Forelimb muscle (tissue), 1 donor: Measurements from ENCODE around the gene SLC35F1. TPM values are rescaled to one million over a fixed set of nuclear protein-coding genes. Genes with fewer than 3 reads are reported as not detected.
"Not testable (repeated sequence)": the region's sequence is repeated elsewhere in the genome, so short reads cannot be mapped to it uniquely, and the experiment has no call there.

Source experiments
- DNase-seq: peaks from one replicate; pipeline ENCODE4 v3.0.0-alpha.2; 2013; ENCODE audit warnings: low read depth
- polyA plus RNA-seq: library from polyadenylated mRNA; unstranded; fragments of 120-200 nt; gene quantifications from one replicate; pipeline ENCODE4 v1.2.1, GENCODE V29; 2013; ENCODE audit not compliant: insufficient read length

The SLC35F1 gene
- polyA plus RNA-seq, 1 donor = 1.5 TPM

DNA sequence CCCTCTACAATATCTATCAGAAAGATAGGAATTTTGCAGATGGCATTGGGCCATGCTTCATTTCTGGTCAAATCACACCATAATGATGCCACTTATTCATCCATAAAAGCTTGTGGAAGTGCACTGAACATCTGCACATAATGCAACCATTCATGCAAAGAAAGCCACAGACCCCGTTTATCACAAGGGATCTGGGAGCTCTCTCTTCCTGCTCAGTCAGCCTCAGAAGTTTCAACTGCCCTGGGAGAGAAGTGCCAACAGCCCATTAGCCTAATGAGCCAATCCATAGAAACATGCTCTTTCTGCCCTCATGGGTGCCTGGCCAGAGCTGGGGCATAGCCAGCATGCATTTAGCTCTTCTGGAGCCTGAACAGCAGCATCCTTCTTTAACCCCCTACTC is 85.8 kb downstream of the SLC35F1 start:
- no peak for DNase-seq

DNA sequence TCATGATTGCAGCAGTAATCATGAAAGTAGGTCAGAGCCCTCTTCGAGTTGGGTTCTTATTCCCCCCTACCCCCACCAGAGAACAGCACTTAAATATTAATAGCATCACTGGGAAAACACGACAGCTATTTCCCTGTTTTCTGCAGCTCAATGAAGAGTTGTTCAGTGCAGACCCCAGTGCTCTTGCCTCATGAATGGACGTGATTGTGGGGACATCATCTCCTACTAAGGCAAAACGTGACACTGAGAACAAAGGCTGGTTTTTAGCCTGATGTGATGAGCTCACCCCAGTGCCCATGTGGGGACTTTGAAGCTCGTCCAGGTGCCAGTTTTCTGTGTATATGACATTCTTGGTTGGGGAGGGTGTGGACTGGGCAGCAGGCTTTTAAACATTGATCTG is 105.9 kb downstream of the SLC35F1 start:
- DNase-seq = no peak

DNA sequence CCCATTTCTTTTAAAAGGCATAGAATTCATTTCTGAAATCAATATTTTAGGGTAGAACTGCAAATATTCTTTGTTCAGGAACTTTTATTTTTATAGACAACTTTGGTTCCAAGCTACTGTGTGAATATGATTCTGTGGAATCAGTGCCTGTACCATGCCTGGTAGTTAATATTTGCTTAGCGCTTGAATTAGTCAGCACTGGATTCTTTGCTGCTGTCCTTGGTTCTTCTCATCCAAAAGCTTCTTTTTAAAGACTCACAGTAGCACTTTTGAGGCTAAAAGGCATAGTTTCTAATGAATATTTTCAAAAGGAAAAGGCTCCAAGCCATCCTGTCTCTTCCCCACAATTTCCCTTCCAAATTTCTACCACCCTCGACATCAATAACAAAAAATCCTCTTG is 109.5 kb downstream of the SLC35F1 start:
- no peak for DNase-seq

DNA sequence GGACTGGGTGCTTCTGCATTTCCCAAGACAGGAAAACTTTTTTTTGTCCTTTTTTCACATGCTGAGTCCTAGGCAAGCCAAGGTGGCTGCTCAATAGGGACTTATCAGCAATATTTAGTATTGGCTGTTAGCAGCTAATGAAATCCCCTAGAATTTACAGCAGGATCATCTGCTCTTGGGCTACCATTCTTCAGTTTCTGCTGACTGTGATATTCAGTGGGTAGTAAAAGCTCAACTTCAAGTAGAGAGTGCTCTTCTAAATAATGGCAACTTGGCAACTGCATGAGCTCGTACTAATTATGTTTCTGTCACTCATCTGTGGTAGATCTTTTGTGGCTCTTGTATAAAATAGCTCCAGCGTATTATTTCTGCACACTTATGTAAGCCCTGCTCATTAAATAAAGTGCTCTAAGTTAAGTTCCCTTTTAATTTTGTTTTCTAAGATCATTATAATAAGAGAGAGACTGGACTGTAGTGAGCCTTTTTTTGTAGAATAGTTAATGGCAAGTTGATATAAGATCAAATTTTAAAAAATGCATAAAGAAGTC is 110.3 kb downstream of the SLC35F1 start:
- no peak for DNase-seq

DNA sequence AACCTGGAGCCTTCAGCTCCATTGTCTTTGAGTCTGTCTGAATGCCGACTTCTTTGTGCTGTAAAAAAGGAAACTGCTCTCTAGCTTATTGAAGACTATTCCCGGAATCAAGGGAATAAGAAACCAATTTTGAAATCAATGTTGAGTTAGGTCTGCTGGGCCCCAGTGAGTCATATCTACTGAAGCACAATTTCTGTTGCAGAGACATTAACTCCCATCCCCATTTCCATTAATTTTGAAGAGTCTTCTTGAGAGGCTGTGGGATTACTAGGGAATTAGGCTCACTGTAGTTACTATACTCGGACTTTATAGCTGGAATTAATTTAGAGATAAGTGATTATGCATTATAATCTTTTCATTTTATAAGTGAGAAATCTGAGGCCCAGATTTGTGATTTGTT is 116.7 kb downstream of the SLC35F1 start:
- DNase-seq = no peak

DNA sequence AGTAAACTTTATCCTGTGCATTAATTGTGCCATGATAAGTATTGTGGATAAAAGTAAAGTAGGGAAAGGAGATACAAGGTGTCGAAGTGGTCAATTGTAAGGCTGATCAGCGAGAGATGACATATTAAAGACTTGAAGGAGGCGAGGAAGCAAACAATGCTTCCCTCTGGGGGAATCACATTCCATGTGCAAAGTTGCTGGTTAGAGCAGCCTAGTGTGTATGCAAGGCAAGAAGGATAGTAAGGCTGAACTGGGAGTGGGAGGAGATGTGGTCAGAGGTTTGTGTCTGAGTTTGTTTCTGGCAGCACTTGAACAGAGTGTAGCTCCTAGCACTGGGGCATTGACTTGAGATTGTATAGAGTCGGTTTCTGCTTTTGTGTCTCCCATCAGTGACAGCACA is 122.9 kb downstream of the SLC35F1 start:
- DNase-seq = no peak

DNA sequence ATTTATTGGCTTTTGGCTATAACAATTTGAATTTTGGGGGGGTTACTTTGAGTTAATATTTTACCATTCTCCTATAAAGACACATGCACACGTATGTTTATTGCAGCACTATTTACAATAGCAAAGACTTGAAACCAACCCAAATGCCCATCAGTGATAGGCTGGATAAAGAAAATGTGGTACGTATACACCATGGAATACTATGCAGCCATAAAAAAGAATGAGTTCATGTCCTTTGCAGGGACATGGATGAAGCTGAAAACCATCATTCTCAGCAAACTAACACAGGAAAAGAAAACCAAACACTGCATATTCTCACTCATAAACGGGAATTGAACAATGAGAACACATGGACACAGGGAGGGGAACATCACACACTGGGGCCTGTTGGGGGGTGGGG is 130.4 kb downstream of the SLC35F1 start:
- not testable (repeated sequence) for DNase-seq

DNA sequence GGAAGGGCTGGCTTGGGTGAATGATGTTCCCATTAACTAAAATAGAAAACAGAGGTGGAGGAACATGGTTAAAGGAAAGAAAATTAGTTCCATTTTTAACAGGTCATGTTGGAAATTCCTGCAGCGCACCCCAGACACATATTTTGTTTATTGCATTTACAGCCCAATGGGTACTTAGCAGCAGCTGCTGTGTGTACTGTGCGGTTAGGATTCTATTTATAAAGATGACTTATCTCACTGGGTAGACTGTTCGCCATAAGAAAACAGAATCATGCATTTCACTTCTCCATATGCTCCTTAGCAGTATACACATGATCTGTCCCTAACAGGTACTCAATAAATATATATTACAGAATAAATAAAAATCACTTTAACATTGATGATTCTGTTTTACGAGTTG is 135.8 kb downstream of the SLC35F1 start:
- DNase-seq = no peak

DNA sequence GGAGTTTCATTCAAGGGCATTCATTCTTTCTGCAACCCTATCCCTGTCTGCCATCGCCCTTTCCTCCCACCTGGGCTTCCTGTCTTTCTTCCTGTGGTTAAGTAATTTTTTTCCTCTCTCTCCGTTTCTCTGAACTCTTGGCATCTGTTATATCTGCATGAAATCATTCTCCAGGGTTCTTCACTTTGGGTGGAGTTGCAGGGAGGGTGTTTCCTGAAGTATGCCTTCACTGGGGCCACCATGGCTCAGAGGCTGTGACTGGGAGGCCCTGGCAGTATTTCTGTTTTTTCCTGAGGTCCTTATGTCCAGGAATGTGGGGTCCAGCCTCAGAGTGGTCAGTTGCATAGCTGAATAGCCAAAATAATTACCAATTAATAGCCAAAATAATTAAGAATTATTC is 137.2 kb downstream of the SLC35F1 start:
- no peak for DNase-seq

DNA sequence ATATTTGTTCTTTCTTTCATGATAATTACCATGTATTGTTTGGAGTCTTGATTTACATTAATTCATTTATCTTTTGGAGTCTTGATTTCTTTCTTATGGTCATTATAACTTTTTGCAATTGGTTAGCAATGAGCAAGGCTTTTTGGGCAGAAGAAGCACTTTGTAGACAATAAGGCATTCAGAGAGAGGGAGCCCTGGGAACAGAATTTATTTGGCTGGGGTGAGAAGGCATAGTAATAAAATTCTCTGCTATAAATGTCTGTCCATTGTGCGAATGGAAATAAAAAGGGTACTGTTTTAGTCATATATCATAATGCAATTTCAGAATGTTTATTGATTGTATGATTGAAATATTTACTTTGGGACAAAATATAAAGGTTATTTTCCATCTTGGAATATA is 147.0 kb downstream of the SLC35F1 start:
- no peak for DNase-seq

DNA sequence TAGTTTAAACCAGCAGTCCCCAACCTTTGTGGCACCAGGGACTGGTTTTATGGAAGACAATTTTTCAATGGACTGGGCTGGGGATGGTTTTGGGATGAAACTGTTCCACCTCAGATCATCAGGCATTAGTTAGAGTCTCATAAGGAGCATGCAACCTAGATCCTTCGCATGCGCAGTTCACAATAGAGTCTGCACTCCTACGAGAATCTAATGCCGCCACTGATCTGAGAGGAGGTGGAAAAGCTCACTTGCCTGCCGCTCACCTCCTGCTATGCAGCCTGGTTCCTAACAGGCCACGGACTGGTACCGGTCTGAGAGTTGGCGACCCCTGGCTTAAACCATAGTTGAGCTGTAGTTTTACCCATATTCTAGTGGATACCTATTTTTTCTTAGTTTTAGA is 154.6 kb downstream of the SLC35F1 start:
- no peak for DNase-seq

DNA sequence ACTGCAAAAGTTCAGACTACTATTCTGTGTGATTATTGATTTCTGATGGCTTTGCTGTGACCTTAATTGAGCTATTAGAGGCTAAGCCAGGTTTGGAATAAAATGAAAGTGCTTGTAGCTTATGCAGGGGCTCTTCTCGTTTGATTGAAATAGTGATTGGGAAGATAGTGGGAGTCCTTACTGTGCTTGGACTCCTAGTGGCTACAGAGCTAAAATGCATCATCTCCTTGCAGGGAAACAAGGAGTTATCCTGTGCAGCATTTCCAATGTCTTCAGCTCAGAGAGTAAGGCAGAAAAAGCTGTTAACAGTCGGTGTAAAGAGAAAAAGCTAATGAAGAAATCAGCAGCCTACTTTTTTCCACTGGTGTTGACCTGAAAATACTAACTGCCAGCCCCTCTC is 173.5 kb downstream of the SLC35F1 start:
- no peak for DNase-seq

DNA sequence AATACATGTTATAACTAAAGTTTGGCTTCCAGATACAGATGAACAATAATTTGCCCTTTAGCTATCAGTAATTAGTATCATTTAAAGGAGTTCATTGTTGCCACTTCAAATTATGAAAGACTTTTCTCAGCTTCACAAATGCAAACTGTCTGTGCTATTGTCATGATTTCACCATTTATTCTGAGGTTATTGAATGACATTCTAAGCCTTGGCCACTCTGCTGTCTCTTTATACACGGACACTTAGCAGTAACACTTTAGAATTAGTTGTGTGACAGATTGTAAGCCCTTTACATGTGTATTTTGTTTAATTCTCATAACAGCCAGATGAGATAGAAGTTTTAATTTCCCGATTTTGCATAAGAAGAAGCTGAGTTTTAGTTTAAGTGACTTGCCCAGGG is 176.6 kb downstream of the SLC35F1 start:
- no peak for DNase-seq

DNA sequence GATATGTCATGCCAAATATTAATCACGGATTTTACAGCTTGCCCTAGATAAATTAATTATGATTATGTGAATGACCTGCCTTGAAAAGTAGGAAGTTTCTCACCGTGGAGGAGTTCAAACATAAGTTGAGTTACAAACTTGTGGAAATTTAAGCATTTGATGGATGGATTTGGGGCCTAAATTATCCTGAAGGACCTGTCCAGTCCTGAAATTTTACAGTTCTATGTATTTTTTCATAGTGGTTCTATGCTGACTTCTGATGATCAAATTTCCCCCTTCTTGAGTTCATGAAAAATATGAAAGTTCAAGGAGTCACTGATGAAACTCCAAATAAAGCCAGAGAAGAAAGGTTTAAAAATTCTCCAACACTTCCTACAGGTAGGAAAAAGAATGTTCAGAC is 178.6 kb downstream of the SLC35F1 start:
- DNase-seq = no peak

DNA sequence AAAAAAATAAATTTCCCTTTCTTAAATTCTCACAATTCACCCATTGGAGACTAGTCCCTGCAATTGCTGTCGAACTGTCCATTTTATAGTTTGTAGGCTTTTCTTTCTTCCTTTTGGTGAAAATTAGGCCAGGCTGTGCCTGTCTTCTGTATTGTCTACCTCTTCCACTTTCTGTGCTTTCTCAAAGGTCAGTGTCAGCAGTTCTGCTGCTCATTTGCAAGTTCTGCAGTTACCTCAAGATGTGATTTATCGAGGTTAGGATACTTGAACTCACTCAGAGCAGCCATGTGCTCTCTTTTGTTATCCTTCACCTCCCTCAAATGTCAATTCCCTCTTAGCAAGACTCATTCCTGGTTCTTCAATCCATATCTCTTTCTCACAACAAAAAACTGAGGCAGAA is 179.1 kb downstream of the SLC35F1 start:
- DNase-seq = no peak

DNA sequence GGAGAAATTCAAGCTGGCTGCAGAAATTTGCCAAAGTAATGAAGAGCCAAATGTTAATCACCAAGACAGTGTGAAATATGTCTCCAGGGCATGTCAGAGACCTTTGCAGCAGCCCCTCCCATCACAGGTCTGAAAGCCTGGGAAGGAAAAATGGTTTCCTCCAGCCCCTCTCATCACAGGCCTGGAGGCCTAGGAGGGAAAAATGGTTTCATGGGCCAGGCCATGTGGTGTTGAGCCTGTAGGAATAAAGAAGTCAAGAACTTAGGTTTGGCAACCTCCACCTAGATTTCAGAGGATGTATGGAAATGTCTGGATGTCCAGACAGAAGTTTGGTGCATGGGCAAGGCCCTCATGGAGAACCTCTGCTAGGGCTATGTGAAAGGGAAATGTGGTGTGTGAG is 185.0 kb downstream of the SLC35F1 start:
- DNase-seq = no peak

DNA sequence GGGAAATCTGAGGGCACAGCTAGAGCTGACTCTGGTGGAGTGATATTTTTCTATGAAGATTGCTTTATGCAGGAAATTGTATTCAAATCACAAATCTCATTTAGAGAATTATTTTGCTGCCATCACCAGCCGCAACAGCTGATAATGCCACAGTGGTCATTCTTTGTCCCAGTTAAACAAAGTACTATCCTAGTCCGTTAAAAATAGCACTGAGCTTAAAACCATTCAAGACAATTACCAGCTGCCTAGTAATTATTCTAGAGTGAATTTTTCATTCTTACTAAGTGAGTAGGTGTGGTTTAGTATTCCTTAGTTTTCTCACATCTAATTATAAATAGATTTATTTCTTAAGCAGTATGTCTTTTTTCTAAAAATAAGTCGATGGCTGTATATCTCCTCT is 190.5 kb downstream of the SLC35F1 start:
- DNase-seq = no peak

DNA sequence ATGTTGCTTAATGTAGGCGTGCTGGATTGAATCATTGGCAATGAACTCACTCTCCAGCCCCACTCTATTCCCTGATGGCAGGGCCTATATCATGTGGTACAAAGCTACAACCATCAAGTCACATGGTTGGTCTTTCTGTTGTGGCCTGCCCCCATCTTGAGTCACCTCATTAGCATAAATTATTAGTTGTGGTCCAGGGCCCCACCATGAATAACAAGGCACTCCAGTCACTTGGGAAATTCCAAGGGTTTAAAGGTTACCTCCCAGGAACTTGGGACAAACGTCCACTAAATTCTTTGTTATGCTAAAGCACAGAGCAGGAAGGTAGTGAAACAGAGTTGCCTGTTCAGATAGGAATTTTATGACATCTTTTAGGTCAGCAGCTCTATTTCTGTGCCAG is 193.7 kb downstream of the SLC35F1 start:
- DNase-seq = no peak

DNA sequence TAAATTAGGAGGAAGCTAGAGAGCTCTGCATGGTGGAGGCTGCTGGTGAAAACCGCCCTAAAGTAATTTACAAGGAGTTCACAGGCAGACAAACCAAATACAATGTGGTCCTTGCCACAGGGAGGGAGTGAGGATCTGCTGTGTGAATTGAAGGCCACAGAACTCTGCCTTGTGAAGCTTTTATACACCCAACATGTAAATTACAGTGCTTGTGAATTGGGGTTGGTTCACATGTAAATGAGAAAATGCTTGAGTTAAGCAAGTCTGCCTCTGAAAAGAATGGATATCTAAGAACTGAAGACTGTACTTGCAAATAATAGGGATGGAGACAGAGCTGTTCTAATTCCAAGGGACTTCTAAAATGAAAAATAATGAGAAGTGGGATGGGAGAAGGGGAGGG is 194.2 kb downstream of the SLC35F1 start:
- DNase-seq = no peak

DNA sequence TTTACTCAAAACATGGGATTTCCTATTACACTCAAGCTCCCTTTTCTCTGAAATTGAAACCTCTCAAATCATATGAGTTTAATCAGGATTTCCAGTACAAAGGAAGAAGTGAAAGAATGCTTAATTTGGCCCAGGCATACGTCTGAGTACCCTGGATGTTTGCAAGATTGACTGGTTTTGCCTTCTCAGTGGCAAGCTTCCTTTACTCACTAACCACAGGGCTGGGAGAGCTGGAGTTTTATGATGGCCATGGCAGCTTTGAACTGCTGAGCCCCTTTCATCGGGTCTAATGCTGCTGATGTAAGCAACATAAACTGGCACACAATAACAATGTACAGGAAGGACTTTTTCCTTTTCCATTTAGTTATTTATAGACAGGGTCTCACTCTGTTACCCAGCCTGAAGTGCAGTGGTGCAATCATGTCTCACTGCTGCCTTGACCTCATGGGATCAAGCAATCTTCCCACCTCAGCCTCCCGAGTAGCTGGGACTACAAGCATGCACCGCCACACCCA is 194.8 kb downstream of the SLC35F1 start:
- no peak for DNase-seq

DNA sequence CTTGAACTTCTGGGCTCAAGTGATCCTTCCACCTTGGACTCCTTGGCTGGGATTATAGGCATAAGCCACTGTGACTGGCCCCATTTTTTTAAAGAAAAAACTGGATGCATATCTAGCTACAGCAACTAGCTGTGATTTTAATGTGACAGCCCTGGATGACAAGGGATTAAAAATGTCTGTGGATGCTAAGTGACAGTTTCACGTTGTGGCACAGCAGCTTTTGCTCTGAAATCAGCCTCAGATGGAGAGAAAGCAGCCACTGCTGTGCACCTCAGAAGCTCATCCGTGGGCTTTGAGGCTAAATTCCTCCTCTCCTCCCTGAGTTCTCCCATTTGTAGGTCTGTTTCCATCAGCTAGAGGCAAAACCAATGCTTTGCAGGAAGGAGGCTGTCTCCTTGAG is 195.3 kb downstream of the SLC35F1 start:
- no peak for DNase-seq

DNA sequence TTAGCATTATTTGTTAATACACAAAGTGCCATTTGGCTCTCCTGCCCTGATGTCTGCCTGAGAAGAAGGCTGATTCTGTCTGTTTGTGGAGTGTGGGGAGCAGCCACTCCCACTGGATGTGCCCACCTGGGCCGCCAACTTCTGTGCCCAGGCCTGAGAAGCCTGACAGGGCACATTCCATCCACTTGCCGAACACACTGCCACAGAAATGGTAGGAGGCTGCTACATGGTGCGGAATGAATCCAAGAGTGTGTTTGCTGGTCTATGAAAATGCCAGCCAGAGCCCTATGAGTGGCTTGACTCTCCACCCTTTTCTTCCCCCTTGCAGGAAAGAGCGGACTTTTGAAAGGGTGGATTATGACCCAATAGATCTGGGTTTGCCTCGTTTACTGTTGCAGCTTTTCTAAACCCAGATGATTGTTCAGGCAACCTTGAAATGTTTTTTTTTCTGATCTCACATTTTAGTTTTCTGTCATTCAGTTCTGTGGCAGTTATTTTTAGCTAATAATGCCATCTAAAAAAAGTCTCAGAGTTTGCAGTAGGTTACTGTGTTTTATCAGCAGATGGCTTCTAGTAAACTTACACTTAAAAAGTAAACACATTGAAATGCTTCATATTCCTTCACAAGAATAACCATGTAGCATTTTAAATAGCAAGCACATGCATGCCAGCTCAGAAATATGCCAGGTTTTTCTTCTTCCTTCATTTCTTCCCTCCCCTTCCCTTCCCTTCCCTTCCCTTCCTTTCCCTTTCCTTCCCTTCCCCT is 196.5 kb downstream of the SLC35F1 start:
- DNase-seq = no peak

DNA sequence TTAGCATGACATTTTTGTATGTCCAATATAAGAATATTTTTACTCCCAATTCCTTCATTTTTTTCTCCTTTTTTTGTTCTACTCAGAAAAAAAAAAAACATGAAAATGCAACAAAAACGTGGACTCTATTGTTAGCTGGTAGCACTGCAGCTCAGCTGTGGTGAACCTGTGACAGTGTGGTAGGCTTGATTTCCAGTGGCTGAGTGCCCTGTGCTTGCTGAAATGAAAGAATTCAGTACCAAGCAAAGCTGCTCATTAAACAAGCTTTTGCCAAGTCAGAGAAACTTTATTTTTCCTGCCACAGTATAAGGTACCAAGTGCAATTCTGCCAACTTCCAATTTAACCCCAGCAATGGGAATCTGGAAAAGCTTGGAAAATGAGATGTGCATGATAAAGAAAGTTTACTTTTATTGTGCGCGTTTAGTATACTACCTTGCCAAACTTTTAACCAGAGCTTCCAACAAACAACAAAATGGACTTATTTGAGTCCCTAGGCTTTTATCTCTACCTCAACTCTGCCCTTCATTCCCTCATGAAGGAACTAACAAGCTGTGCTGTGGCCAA is 215.2 kb downstream of the SLC35F1 start:
- no peak for DNase-seq
